ENCODE data around the gene MDGA2. TPM values are rescaled to one million over a fixed set of nuclear protein-coding genes. Genes with fewer than 3 reads are reported as not detected.

MDGA2 gene
- total and polyA plus RNA-seq, 8 donors: 0.14 to 2.9 TPM; not detected in 6

Small RNAs within 50 kb of the gene (small RNA-seq; reads per million reads assigned to genes)
- 0 reads per million in 4 donors for gene RF00402

Data from stomach (tissue), 8 donors.